Stimulated activated CD4-positive, alpha-beta T cell treated with anti-CD3 and anti-CD28 coated beads, Interleukin-15, amount 100 ng/mL, for 24 hours (primary cell): ENCODE results near the gene PPP2R1A.
A peak's percentile ranks its signal among the peaks of the same experiment; 100 is the strongest.

Source experiments
- DNase-seq: peaks from one replicate; pipeline ENCODE4 v3.0.0-alpha.2; 2020

PPP2R1A gene

GRCh38 chr19:52189735-52190486, at the start of gene PPP2R1A:
TSS of gene PPP2R1A (plus strand) at chr19:52190052. CDS start at chr19:52190097, 45 bp downstream.
- peak; percentile 98 for DNase-seq

GRCh38 chr19:52141203-52141602, 48.6 kb upstream of the PPP2R1A start:
- no peak for DNase-seq

GRCh38 chr19:52142001-52142595, 47.8 kb upstream of the PPP2R1A start:
- no peak for DNase-seq

- DNase-seq = no peak
Observed at GRCh38 chr19:52148256-52148655, 41.6 kb upstream of the PPP2R1A start.

GRCh38 chr19:52155596-52156359, 34.1 kb upstream of the PPP2R1A start:
- DNase-seq = no peak

- peak; percentile 5 for DNase-seq
Observed at GRCh38 chr19:52170304-52170703, 19.5 kb upstream of the PPP2R1A start.

GRCh38 chr19:52170863-52171320, 19.0 kb upstream of the PPP2R1A start:
- DNase-seq = no peak

GRCh38 chr19:52171321-52172169, 18.3 kb upstream of the PPP2R1A start, which contains the start of gene ZNF836:
TSS of gene ZNF836 (minus strand) at chr19:52171621. CDS start at chr19:52168072, 3,549 bp downstream.
- peak; percentile 93 for DNase-seq

GRCh38 chr19:52172347-52172746, 17.5 kb upstream of the PPP2R1A start:
- no peak for DNase-seq

- DNase-seq = no peak
Observed at GRCh38 chr19:52176574-52176973, 13.3 kb upstream of the PPP2R1A start.

GRCh38 chr19:52187407-52187806, 2.4 kb upstream of the PPP2R1A start:
- DNase-seq = no peak

- peak; percentile 97 for DNase-seq
Observed at GRCh38 chr19:52188822-52189734, 774 bp upstream of the PPP2R1A start.

GRCh38 chr19:52190487-52191293, 838 bp downstream of the PPP2R1A start:
- no peak for DNase-seq

- no peak for DNase-seq
Observed at GRCh38 chr19:52191389-52191788, 1.5 kb downstream of the PPP2R1A start.

- no peak for DNase-seq
Observed at GRCh38 chr19:52191951-52192350, 2.1 kb downstream of the PPP2R1A start.

- DNase-seq = no peak
Observed at GRCh38 chr19:52196256-52196967, 6.6 kb downstream of the PPP2R1A start.

- no peak for DNase-seq
Observed at GRCh38 chr19:52197964-52198363, 8.1 kb downstream of the PPP2R1A start.

- no peak for DNase-seq
Observed at GRCh38 chr19:52198678-52199077, 8.8 kb downstream of the PPP2R1A start.

GRCh38 chr19:52200044-52200443, 10.2 kb downstream of the PPP2R1A start:
- DNase-seq = no peak
